ENCODE results near the gene C10orf90.

DNA sequence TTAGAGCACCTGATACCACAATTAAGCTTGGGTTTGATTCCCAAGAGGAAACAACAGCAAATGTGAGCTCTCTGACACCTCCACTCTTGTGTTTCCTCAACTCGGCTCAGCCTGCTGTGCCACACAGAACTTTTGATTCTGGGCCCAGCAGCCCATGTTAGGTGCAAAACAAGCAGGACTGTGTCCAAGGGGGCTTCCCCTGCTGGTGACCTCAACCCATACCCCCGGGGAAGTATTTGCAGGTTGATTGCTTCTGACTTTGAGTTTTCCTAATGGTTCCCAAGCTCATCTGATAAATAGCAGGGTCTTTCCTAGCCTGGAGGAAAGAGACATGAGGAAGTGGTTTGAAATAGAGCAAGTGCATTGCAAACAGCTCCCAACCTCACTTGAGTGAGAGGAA, 238.7 kb downstream of the C10orf90 start:
- TF ChIP-seq EP300 (IDR thresholded peaks at IDR 0.05), result no peak
- no peak for TF ChIP-seq CTCF (IDR thresholded peaks at IDR 0.05)
- no peak for TF ChIP-seq POLR2A (IDR thresholded peaks at IDR 0.05)

Measured in ovary (tissue), 3 donors.